OCI-LY7 (cell line): ENCODE measurements around the gene MT1HL1. TPM values are rescaled to one million over a fixed set of nuclear protein-coding genes. Genes with fewer than 3 reads are reported as not detected.

Experiments
- BruUV-seq: library from RNA; stranded (reverse); fragments of 400-500 nt; replicated peaks from 2 replicates; lab custom pipeline; 2021; lab: Mats Ljungman, UMichigan
- CTCF ChIA-PET: fragments of 300-600 bp; sonication (Branson Sonifier 250); formaldehyde crosslinking; loops from one replicate; lab custom pipeline; 2022; ENCODE audit warnings: antibody characterized with exemption; ENCODE audit not compliant: unreplicated experiment; lab: Charles Lee
- POLR2A ChIA-PET: fragments of 300-600 bp; sonication (Branson Sonifier 250); formaldehyde crosslinking; loops from one replicate; lab custom pipeline; 2022; ENCODE audit warnings: antibody characterized with exemption; lab: Charles Lee
- DNase-seq: peaks from one replicate; pipeline ENCODE4 v3.0.0-alpha.2; 2015; ENCODE audit warnings: low spot score
- H2AFZ ChIP-seq: fragments of 200-600 bp; sonication (generic), shearing (Covaris generic); 2 replicates; pipeline ENCODE4 v1.6.1; 2014; ENCODE audit warnings: mild to moderate bottlenecking, antibody characterized with exemption, low read length, moderate library complexity
- H3K27ac ChIP-seq: fragments of 200-600 bp; sonication (generic); 2 replicates; pipeline ENCODE4 v1.5.1; 2014; ENCODE audit warnings: mixed run types, low read depth, mild to moderate bottlenecking, moderate library complexity, low read length, inconsistent platforms; ENCODE audit not compliant: poor library complexity, severe bottlenecking
- H3K36me3 ChIP-seq: fragments of 200-600 bp; sonication (generic); 2 replicates; pipeline ENCODE4 v1.6.1; 2014; ENCODE audit warnings: mild to moderate bottlenecking, antibody characterized with exemption, low read length, moderate library complexity, mixed read lengths; ENCODE audit not compliant: insufficient read depth
- H3K4me1 ChIP-seq: fragments of 200-600 bp; sonication (generic); 2 replicates; pipeline ENCODE4 v1.5.1; 2014; ENCODE audit warnings: mild to moderate bottlenecking, low read length; ENCODE audit not compliant: insufficient read depth, poor library complexity, severe bottlenecking
- H3K4me2 ChIP-seq: fragments of 200-600 bp; sonication (generic); 2 replicates; pipeline ENCODE4 v1.6.1; 2014; ENCODE audit warnings: mild to moderate bottlenecking, low read length
- H3K4me3 ChIP-seq: fragments of 200-600 bp; sonication (generic); 2 replicates; pipeline ENCODE4 v1.5.1; 2014; ENCODE audit warnings: mild to moderate bottlenecking, low read depth, low read length; ENCODE audit not compliant: poor library complexity, severe bottlenecking
- H3K79me2 ChIP-seq: fragments of 200-600 bp; sonication (generic); 2 replicates; pipeline ENCODE4 v1.6.1; 2016; ENCODE audit warnings: low read depth, mild to moderate bottlenecking, low read length, moderate library complexity, mixed read lengths; ENCODE audit not compliant: insufficient read depth
- H3K9me2 ChIP-seq: fragments of 200-600 bp; sonication (generic); 2 replicates; pipeline ENCODE4 v1.6.1; 2016; ENCODE audit warnings: mild to moderate bottlenecking, low read length, mixed read lengths; ENCODE audit not compliant: insufficient read depth
- H3K9me3 ChIP-seq: fragments of 200-600 bp; sonication (generic); 2 replicates; pipeline ENCODE4 v1.6.1; 2014; ENCODE audit warnings: mild to moderate bottlenecking, mixed run types, low read length, mixed read lengths
- H4K20me1 ChIP-seq: fragments of 200-600 bp; sonication (generic); 2 replicates; pipeline ENCODE4 v1.6.1; 2014; ENCODE audit warnings: mild to moderate bottlenecking, antibody characterized with exemption, low read length, moderate library complexity, mixed read lengths; ENCODE audit not compliant: insufficient read depth
- CTCF ChIP-seq: fragments of 200-600 bp; sonication (generic); conservative IDR thresholded peaks from 2 replicates; pipeline ENCODE4 v1.5.1; 2014; ENCODE audit warnings: mild to moderate bottlenecking, antibody characterized with exemption, low read length, moderate library complexity, mixed read lengths
- EZH2phosphoT487 ChIP-seq: fragments of 200-600 bp; sonication (generic); IDR thresholded peaks from 2 replicates; pipeline ENCODE4 v1.6.1; 2018; ENCODE audit warnings: low read depth, borderline replicate concordance, mild to moderate bottlenecking, mixed run types, antibody characterized with exemption, low read length, moderate library complexity, mixed read lengths
- intact Hi-C: fragments of 100-400 bp; cut with micrococcal nuclease; formaldehyde crosslinking; loops from one replicate; pipeline ENCODE4 v1.10.0; 2022; ENCODE audit not compliant: unreplicated experiment
- total RNA-seq, 2 experiments: library from RNA; depleted of rRNA in 1 of 2; stranded (reverse); fragments of >200 nt in 1 of 2; shearing (Covaris generic) in 1 of 2; gene quantifications; 2 replicates each; pipeline ENCODE4 v1.2.3, GENCODE V29; 2014 to 2022

Gene MT1HL1
- total RNA-seq, 2 experiments from 2014 or later: not detected

GRCh38 chr1:236998546-236998945, 5.7 kb downstream of the MT1HL1 start:
- H3K79me2 ChIP-seq: no peaks in the 10 kb centered on the region
- POLR2A ChIA-PET: no interaction called here
- no peak overlapping the region for H3K27ac ChIP-seq
- no peaks in the 10 kb centered on the region for H3K9me2 ChIP-seq
- no peaks in the 10 kb centered on the region for H3K36me3 ChIP-seq
- H2AFZ ChIP-seq: no peak overlapping the region
- no peaks in the 10 kb centered on the region for H3K9me3 ChIP-seq
- H4K20me1 ChIP-seq: no peaks in the 10 kb centered on the region
- DNase-seq: no peak
- no TSS peak for BruUV-seq
- TF ChIP-seq EZH2phosphoT487: no peak
- no peak for TF ChIP-seq CTCF
- CTCF ChIA-PET: no interaction called here
- intact Hi-C loops: no loop called here
- H3K4me1 ChIP-seq: no peaks in the 10 kb centered on the region
- H3K4me2 ChIP-seq: no peak overlapping the region
- H3K4me3 ChIP-seq: no peak overlapping the region

GRCh38 chr1:236997882-236998281, 6.4 kb downstream of the MT1HL1 start:
- H3K9me3 ChIP-seq: no peaks in the 10 kb centered on the region

More at GRCh38 chr1:236997882-236998281, 6.4 kb downstream of the MT1HL1 start:
- intact Hi-C loops: no loop called here
- Histone ChIP-seq H3K36me3 (no peaks in the 10 kb centered on the region), H2AFZ (no peak overlapping the region), H3K4me1 (no peaks in the 10 kb centered on the region), H3K79me2 (no peaks in the 10 kb centered on the region), H3K4me3 (no peak overlapping the region), H3K27ac (no peak overlapping the region), H3K9me2 (no peaks in the 10 kb centered on the region), H3K4me2 (no peak overlapping the region), H4K20me1 (no peaks in the 10 kb centered on the region)
- DNase-seq: no peak
- POLR2A ChIA-PET: interaction anchor here (0.6 kb wide), 1 partner anchor 371 kb away, joined by 4 read pairs; no protein-coding TSS in a partner anchor
- BruUV-seq: no TSS peak
- CTCF ChIA-PET: no interaction called here
- no peak for TF ChIP-seq EZH2phosphoT487
- no peak for TF ChIP-seq CTCF
